Endodermal cell (in vitro differentiated cells): ENCODE results near the gene LMO1. TPM values are rescaled to one million over a fixed set of nuclear protein-coding genes. Genes with fewer than 3 reads are reported as not detected.
A peak's percentile ranks its signal among the peaks of the same experiment; 100 is the strongest.

Experiments
- DNase-seq: peaks from one replicate; pipeline ENCODE4 v3.0.0-alpha.2; 2017
- H3K27ac ChIP-seq: 2 replicates; pipeline ENCODE4 v1.5.1; 2013; ENCODE audit warnings: mild to moderate bottlenecking, low read depth, low read length, moderate library complexity
- H3K27me3 ChIP-seq: 2 replicates; pipeline ENCODE4 v1.6.1; 2013; ENCODE audit warnings: mild to moderate bottlenecking, low read length, moderate library complexity; ENCODE audit not compliant: insufficient read depth, control insufficient read depth, poor library complexity, severe bottlenecking
- H3K36me3 ChIP-seq: 2 replicates; pipeline ENCODE4 v1.7.0; 2013; ENCODE audit warnings: mild to moderate bottlenecking, low read length, moderate library complexity; ENCODE audit not compliant: control insufficient read depth, insufficient read depth
- H3K4me1 ChIP-seq: one replicate; pipeline ENCODE4 v1.7.0; 2013; ENCODE audit warnings: low read length; ENCODE audit not compliant: control insufficient read depth, insufficient read depth
- H3K4me3 ChIP-seq: 2 replicates; pipeline ENCODE4 v1.5.1; 2013; ENCODE audit warnings: mild to moderate bottlenecking, low read length, moderate library complexity
- H3K9ac ChIP-seq: 2 replicates; pipeline ENCODE4 v1.6.1; 2013; ENCODE audit warnings: mild to moderate bottlenecking, low read length, moderate library complexity; ENCODE audit not compliant: poor library complexity, severe bottlenecking; ENCODE audit errors: extremely low read depth
- H3K9me3 ChIP-seq: 2 replicates; pipeline ENCODE4 v1.6.1; 2013; ENCODE audit warnings: mild to moderate bottlenecking, low read length, moderate library complexity; ENCODE audit not compliant: control insufficient read depth
- H3K27ac Mint-ChIP-seq: 2 replicates; pipeline ENCODE4 v1.8.0; 2020; ENCODE audit warnings: mixed read lengths
- H3K27me3 Mint-ChIP-seq: 2 replicates; pipeline ENCODE4 v1.8.0; 2021; ENCODE audit warnings: mild to moderate bottlenecking, mixed read lengths; ENCODE audit not compliant: insufficient read depth
- H3K36me3 Mint-ChIP-seq: 2 replicates; pipeline ENCODE4 v1.8.0; 2020; ENCODE audit warnings: low read depth, mixed read lengths
- H3K4me1 Mint-ChIP-seq: 2 replicates; pipeline ENCODE4 v1.8.0; 2020; ENCODE audit warnings: mixed read lengths
- H3K4me3 Mint-ChIP-seq: 2 replicates; pipeline ENCODE4 v1.8.0; 2020; ENCODE audit warnings: mild to moderate bottlenecking, moderate library complexity, mixed read lengths
- H3K9me3 Mint-ChIP-seq: 2 replicates; pipeline ENCODE4 v1.8.0; 2020; ENCODE audit warnings: mild to moderate bottlenecking, mixed read lengths
- WGBS, 2 experiments: methylation state at CpG; one replicate each; pipeline versions ENCODE4 v1.1.5 to v1.1.7; 2013; ENCODE audit warnings: missing lambda C conversion rate in 2 of 2, mixed read lengths in 1 of 2; ENCODE audit not compliant: insufficient coverage in 1 of 2, insufficient read length in 1 of 2; 5-methylcytosine and 5-hydroxymethylcytosine counted together
- total RNA-seq, 2 donors: library from RNA; stranded (reverse); fragmentation: NEBNext Ultra II Directional in 1 of 2; extraction: Animal tissue kit (Norgen Biotek cat#: 25700) in 1 of 2; gene quantifications; 2 replicates in 1 of 2; 3 replicates in 1 of 2; pipeline ENCODE4 v1.2.1, GENCODE V29; 2021
- TF ChIP-seq, protein P1 (sequence below): fragments of 200-600 bp; sonication (generic); conservative IDR thresholded peaks from 2 replicates; pipeline ENCODE4 v1.5.0; 2021; ENCODE audit warnings: antibody characterized with exemption, mild to moderate bottlenecking

Gene LMO1
- total RNA-seq, 2 donors from 2014 or later = 0.46 TPM; not detected in 1

- Histone ChIP-seq H3K9me3 (no peaks in the 10 kb centered on the region), H3K36me3 (no peaks in the 10 kb centered on the region), H3K9ac (no peak overlapping the region), H3K27ac (no peak overlapping the region), H3K27me3 (no peaks in the 10 kb centered on the region), H3K4me1 (no peaks in the 10 kb centered on the region), H3K4me3 (no peak overlapping the region)
- no peak for DNase-seq
- TF ChIP-seq, protein P1, sequence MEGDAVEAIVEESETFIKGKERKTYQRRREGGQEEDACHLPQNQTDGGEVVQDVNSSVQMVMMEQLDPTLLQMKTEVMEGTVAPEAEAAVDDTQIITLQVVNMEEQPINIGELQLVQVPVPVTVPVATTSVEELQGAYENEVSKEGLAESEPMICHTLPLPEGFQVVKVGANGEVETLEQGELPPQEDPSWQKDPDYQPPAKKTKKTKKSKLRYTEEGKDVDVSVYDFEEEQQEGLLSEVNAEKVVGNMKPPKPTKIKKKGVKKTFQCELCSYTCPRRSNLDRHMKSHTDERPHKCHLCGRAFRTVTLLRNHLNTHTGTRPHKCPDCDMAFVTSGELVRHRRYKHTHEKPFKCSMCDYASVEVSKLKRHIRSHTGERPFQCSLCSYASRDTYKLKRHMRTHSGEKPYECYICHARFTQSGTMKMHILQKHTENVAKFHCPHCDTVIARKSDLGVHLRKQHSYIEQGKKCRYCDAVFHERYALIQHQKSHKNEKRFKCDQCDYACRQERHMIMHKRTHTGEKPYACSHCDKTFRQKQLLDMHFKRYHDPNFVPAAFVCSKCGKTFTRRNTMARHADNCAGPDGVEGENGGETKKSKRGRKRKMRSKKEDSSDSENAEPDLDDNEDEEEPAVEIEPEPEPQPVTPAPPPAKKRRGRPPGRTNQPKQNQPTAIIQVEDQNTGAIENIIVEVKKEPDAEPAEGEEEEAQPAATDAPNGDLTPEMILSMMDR = no peak
- peaks cover 15% of the 10 kb centered on the region for H3K4me1 Mint-ChIP-seq
- no peaks in the 10 kb centered on the region for H3K36me3 Mint-ChIP-seq
- H3K27me3 Mint-ChIP-seq = peaks cover 7% of the 10 kb centered on the region
- no peak overlapping the region for H3K27ac Mint-ChIP-seq
- 82 to 86% methylated on average over 7 to 8 of the region's 8 CpGs for WGBS, 2 experiments
- no peak overlapping the region for H3K4me3 Mint-ChIP-seq
- H3K9me3 Mint-ChIP-seq = peaks cover 13% of the 10 kb centered on the region
Observed at GRCh38 chr11:8307601-8308000, 43.9 kb upstream of the LMO1 start.

DNA sequence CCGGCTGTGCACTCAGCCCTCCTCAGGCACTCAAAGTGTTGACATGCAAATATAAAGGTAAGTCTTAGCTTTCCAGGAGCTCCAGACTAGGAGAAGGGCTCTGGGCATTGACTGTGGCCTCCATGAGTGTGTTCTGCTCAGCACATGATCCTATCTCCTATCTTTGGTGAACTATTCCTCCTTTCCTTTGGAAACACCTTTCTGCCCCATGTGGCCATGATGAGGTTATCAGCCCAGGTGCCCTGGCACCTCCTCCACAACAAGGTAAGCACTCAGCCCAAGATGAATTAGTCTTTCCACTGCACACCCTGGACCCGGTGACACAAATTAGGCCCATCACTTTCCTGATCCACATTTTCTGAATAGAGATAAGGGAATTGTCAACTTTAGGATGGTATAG is 37.9 kb upstream of the LMO1 start:
- Mint-ChIP-seq H3K36me3 (no peaks in the 10 kb centered on the region), H3K4me1 (peaks cover 6% of the 10 kb centered on the region), H3K27ac (no peak overlapping the region), H3K27me3 (peaks cover 10% of the 10 kb centered on the region), H3K9me3 (peaks cover 13% of the 10 kb centered on the region), H3K4me3 (no peak overlapping the region)
- Histone ChIP-seq H3K36me3 (no peaks in the 10 kb centered on the region), H3K9me3 (no peaks in the 10 kb centered on the region), H3K4me1 (no peaks in the 10 kb centered on the region), H3K27ac (no peak overlapping the region), H3K9ac (no peak overlapping the region), H3K4me3 (no peak overlapping the region), H3K27me3 (no peaks in the 10 kb centered on the region)
- TF ChIP-seq, protein P1 = peak; percentile 48
- no peak for DNase-seq
- whole genome bisulfite sequencing, 2 experiments = 92 to 100% methylated on average over 1 to 2 of the region's 2 CpGs

DNA sequence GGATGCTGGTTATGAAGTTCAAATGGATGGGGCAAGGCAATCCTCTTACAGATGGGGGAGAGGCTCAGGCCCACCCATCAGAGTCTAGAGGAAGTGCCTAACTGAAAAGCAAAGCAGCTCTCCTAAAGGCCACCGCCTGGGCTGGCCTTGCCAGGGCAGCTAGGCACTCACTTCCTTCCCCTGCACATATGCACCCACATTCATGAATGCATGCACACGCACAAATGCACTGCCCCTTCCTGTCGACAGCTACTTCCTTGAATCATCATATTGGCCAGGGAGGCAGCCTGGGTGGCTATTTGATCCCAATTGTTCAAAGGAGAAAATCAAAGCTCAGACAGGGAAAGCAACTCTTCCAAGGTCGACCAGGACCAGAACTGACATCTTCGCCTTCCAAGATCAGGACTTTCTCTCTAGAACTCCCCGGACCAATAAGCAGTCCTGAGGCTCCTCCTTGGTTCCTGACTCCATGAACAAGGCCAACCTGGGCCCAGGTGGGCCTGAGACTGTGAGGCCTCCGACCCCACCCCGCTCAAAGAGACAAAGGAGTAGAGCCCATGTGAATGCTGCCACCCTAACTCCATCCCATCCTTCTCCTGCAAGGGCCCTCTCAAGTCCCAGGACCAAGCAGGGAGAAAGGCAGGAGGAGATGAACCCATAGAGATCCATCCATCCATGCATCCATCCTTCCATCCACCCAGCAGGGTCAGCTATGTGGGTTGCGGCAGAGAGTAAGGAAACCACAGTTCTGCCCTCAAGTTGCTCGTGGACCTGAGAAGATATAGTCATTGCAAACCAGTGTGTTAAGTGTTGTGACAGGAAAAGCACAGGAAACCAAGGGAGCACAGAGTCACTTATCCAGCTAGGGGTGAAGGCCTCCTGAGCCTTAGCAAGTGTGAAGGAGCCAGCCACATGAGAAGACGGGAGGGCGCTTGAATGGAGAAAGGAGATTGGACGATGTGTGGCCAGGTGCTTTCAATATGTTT is 35.4 kb upstream of the LMO1 start:
- Histone ChIP-seq H3K9ac (no peak overlapping the region), H3K27me3 (no peaks in the 10 kb centered on the region), H3K4me1 (no peaks in the 10 kb centered on the region), H3K27ac (no peak overlapping the region), H3K9me3 (no peaks in the 10 kb centered on the region), H3K36me3 (no peaks in the 10 kb centered on the region), H3K4me3 (no peak overlapping the region)
- H3K27me3 Mint-ChIP-seq = peaks cover 9% of the 10 kb centered on the region
- no peak overlapping the region for H3K4me3 Mint-ChIP-seq
- peaks cover 6% of the 10 kb centered on the region for H3K4me1 Mint-ChIP-seq
- WGBS, 2 experiments = 90 to 91% methylated on average over 6 to 13 of the region's 13 CpGs
- no peaks in the 10 kb centered on the region for H3K36me3 Mint-ChIP-seq
- DNase-seq = peak; percentile 31
- H3K27ac Mint-ChIP-seq = no peak overlapping the region
- peaks cover 6% of the 10 kb centered on the region for H3K9me3 Mint-ChIP-seq
- TF ChIP-seq, protein P1 = no peak
